ENCODE data around the gene RLN3. TPM values are rescaled to one million over a fixed set of nuclear protein-coding genes. Genes with fewer than 3 reads are reported as not detected.

RLN3 gene
- total and polyA plus RNA-seq, 3 donors from 2014 or later = 1.7 TPM; not detected in 2

GRCh38 chr19:14005349-14006084 lies 22.4 kb upstream of the RLN3 start:
- Histone ChIP-seq H3K9me3 (no peaks in the 10 kb centered on the region), H3K4me1 (peaks cover 23% of the 10 kb centered on the region), H3K36me3 (ENCODE audit: low read depth, missing control alignments) (no peaks in the 10 kb centered on the region), H3K27ac (peak overlapping the region; percentile 92 to 94), H3K4me3 (peak overlapping the region; percentile 95 to 99), H3K27me3 (no peaks in the 10 kb centered on the region)
- DNase-seq = peak; percentile 95
- intact Hi-C loops (cut with DNase I; ENCODE audit: low total_unique reads) = no loop called here
- 3 to 8% methylated on average over 13 to 35 of the region's 50 CpGs for WGBS, 2 donors
- no peak for TF ChIP-seq POLR2A (IDR thresholded peaks at IDR 0.05)
- no peak for TF ChIP-seq CTCF (IDR thresholded peaks at IDR 0.05)

GRCh38 chr19:14006085-14006765 lies 21.7 kb upstream of the RLN3 start, which contains the start of gene RFX1:
Gene RFX1, minus strand, starts transcription at chr19:14006320. Its CDS starts 12,477 bp downstream, at chr19:13993843.
- Histone ChIP-seq H3K4me3 (peak within 1 kb of the TSS; percentile 95 to 99), H3K27me3 (no peaks in the 10 kb centered on the region), H3K4me1 (peaks cover 23% of the 10 kb centered on the region), H3K36me3 (ENCODE audit: low read depth, missing control alignments) (no peaks in the 10 kb centered on the region), H3K9me3 (no peaks in the 10 kb centered on the region), H3K27ac (peak within 1 kb of the TSS; percentile 94 to 98)
- intact Hi-C loops (cut with DNase I; ENCODE audit: low total_unique reads) = no loop called here
- TF ChIP-seq POLR2A (IDR thresholded peaks at IDR 0.05) (no peak), CTCF (IDR thresholded peaks at IDR 0.05) (peak in 2 of 3 experiments; percentile 16 to 31)
- DNase-seq = peak; percentile 98
- WGBS, 2 donors = 0% methylated on average over 38 to 47 of the region's 58 CpGs

GRCh38 chr19:14006766-14007562 lies 21.0 kb upstream of the RLN3 start:
- peak overlapping the region; percentile 94 to 98 for H3K27ac ChIP-seq
- H3K27me3 ChIP-seq = no peaks in the 10 kb centered on the region
- H3K4me3 ChIP-seq = peak overlapping the region; percentile 95 to 99
- DNase-seq = no peak
- no peaks in the 10 kb centered on the region for H3K36me3 ChIP-seq (ENCODE audit: low read depth, missing control alignments)
- TF ChIP-seq POLR2A (IDR thresholded peaks at IDR 0.05) = no peak
- TF ChIP-seq CTCF (IDR thresholded peaks at IDR 0.05) = no peak
- peaks cover 23% of the 10 kb centered on the region for H3K4me1 ChIP-seq
- intact Hi-C loops (cut with DNase I; ENCODE audit: low total_unique reads) = no loop called here
- WGBS, 2 donors = 5 to 8% methylated on average over 15 to 42 of the region's 56 CpGs
- H3K9me3 ChIP-seq = no peaks in the 10 kb centered on the region

GRCh38 chr19:14012378-14012915 lies 15.5 kb upstream of the RLN3 start:
- Histone ChIP-seq H3K27me3 (no peaks in the 10 kb centered on the region), H3K4me1 (no peaks in the 10 kb centered on the region), H3K27ac (no peak overlapping the region), H3K36me3 (ENCODE audit: low read depth, missing control alignments) (no peaks in the 10 kb centered on the region), H3K9me3 (no peaks in the 10 kb centered on the region), H3K4me3 (no peak overlapping the region)
- intact Hi-C loops (cut with DNase I; ENCODE audit: low total_unique reads) = no loop called here
- 78 to 82% methylated on average over 2 of the region's 2 CpGs for WGBS, 2 donors
- no peak for DNase-seq
- TF ChIP-seq CTCF (IDR thresholded peaks at IDR 0.05) = no peak
- no peak for TF ChIP-seq POLR2A (IDR thresholded peaks at IDR 0.05)
